ENCODE measurements around the gene PLAA.

Gene PLAA

DNA sequence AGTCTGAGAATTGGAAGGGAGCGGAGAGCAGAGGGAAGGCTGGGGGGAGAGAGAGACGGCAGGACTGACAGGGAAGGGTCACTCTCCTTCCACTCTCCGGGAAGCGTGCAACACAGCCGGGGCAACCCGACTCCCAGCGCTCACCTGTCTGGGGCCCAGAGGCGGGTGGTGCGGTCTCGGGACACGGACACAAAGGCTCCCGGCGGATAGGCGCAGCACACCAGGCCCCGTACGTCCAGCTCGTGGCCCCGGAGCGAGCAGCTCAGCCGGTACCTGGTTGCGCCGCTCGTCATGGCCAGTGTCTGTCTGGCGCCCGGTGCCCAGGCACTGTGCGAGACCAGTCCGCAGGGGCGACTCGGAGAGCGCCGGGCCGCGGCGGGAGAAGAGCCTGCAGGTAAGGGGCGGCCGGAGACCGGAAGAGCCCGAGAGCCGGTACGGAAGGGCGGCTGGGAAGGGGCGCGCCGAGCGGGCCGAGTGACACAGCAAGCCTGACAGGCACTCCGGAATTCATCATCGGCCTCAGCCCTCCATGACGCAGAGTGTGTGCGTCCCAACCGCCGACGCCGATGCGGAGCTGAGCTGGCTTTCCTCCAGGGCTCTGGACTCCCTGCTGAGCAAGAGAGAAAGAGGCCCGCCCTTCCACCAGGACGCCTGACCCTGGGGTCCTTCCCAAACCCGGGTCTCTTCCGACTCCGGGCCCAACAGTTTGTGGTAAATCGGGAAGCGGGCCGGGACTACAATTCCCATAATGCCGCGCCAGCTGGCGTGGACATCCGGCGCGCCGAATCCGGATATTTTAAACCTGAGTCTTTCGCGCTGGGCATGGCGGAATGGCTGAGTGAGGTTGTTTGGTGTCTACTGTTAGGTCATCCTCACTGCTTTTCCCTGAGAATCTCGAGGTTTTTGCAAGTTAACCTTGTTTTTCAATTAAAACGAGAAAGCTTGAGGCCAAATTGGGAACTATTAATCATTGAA lies at the start of gene PLAA:
PLAA (minus strand) TSS at position 490 of the 975 bp plus-strand sequence; CDS start at position 293, 197 bp downstream.
- H3K27ac ChIP-seq (ENCODE audit: low read depth, low read length), result peak within 1 kb of the TSS; percentile 97
- H3K36me3 ChIP-seq (ENCODE audit: control insufficient read depth, insufficient read depth, low read length), result no peaks in the 10 kb centered on the region
- H3K4me1 ChIP-seq (ENCODE audit: control insufficient read depth, insufficient read depth, low read length), result peaks cover 4% of the 10 kb centered on the region
- peak within 1 kb of the TSS; percentile 97 for H3K9ac ChIP-seq (ENCODE audit: low read length)
- H3K4me3 ChIP-seq (ENCODE audit: low read length), result peak within 1 kb of the TSS; percentile 95
- no peaks in the 10 kb centered on the region for H3K27me3 ChIP-seq (ENCODE audit: control insufficient read depth, insufficient read depth, low read length)

DNA sequence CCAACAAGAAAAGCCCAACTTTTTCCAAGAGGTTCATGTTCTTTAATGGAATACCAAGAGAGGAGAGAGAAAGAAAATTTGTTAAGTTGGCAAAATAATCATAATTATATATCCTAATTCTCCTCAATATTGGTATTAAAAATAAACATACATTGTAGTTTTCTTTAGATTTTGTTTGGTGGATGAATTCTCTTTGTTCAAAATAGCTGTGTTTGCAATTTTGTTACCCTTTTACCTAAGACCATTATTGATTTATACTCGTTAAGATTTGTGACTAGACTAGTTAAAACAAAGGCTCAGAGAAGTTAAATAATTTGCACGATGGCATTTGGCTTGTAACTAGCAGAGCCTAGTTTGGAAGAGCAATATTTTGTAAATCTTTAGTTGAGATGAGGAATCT lies 48.8 kb upstream of the PLAA start:
- Histone ChIP-seq H3K4me1 (ENCODE audit: control insufficient read depth, insufficient read depth, low read length) (no peaks in the 10 kb centered on the region), H3K36me3 (ENCODE audit: control insufficient read depth, insufficient read depth, low read length) (peaks cover 3% of the 10 kb centered on the region), H3K4me3 (ENCODE audit: low read length) (no peak overlapping the region), H3K27me3 (ENCODE audit: control insufficient read depth, insufficient read depth, low read length) (no peaks in the 10 kb centered on the region), H3K27ac (ENCODE audit: low read depth, low read length) (no peak overlapping the region), H3K9ac (ENCODE audit: low read length) (no peak overlapping the region)

DNA sequence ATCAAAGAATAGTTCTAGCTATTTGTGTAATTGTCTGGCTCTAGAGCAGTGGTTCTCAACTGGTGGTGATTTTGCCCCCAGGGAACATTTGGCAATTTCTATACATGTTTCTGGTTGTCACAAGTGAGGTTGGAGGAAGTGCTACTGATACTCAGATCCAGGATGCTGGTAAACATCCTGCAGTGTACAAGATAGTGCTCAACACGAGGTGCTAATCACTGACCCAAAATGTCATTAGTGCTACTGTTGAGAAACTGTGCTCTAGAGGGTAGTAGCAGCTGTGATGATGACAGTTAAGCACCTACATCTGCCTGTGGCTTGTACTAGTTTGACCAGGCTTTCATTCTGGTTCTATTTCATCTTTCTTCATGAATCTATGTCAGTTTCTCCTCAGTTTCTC lies 36.3 kb upstream of the PLAA start:
- Histone ChIP-seq H3K4me3 (ENCODE audit: low read length) (no peak overlapping the region), H3K27ac (ENCODE audit: low read depth, low read length) (no peak overlapping the region), H3K4me1 (ENCODE audit: control insufficient read depth, insufficient read depth, low read length) (no peaks in the 10 kb centered on the region), H3K27me3 (ENCODE audit: control insufficient read depth, insufficient read depth, low read length) (no peaks in the 10 kb centered on the region), H3K9ac (ENCODE audit: low read length) (no peak overlapping the region), H3K36me3 (ENCODE audit: control insufficient read depth, insufficient read depth, low read length) (peaks cover 5% of the 10 kb centered on the region)

DNA sequence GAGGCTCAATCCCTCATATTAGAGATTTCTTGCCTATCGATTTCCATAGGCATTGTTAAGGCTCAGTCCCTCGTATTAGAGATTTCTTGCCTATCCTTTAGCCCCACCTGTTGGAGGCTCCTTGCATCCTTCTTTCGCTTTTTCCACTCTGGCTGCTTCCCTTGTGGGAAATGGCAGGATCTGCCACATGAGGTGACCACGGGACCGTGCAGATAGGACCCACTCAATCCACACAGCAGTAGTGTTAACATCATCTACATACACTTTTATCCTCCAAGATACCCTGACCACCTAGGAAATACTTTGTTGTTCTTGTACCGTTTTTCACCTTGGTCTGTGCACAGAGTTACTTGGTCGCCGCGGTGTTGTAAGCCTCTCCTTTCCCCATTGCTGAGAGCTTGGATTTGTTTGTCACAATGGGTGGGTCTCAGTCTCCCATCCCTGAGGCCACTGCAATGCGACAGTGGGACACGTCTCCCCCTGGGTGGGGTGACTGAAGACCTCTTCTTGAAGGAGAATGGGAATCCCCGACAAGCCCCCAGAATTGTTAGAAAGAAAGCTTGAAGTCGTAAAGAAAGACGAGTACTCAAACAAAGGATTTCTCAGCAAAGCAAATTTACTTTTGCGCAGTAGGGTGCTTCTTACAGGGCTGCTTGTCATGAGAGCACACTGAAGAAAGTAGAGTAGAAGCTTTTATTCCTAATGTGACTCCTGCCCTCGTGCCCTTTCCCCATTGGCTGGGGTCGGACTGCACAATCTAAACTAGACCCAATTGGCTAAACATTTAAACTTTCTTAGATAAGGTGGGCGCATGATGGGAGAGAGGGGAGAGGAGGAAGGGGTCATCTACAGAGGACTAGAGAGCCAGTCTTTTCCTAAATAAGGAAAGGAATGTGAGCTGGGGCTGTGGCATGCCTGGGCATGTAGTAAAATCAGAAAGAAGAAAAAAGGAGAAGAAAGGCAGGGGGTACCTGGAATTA lies 29.0 kb upstream of the PLAA start:
- Histone ChIP-seq H3K36me3 (ENCODE audit: control insufficient read depth, insufficient read depth, low read length) (no peaks in the 10 kb centered on the region), H3K27ac (ENCODE audit: low read depth, low read length) (no peak overlapping the region), H3K4me3 (ENCODE audit: low read length) (no peak overlapping the region), H3K4me1 (ENCODE audit: control insufficient read depth, insufficient read depth, low read length) (no peaks in the 10 kb centered on the region), H3K9ac (ENCODE audit: low read length) (no peak overlapping the region), H3K27me3 (ENCODE audit: control insufficient read depth, insufficient read depth, low read length) (no peaks in the 10 kb centered on the region)

DNA sequence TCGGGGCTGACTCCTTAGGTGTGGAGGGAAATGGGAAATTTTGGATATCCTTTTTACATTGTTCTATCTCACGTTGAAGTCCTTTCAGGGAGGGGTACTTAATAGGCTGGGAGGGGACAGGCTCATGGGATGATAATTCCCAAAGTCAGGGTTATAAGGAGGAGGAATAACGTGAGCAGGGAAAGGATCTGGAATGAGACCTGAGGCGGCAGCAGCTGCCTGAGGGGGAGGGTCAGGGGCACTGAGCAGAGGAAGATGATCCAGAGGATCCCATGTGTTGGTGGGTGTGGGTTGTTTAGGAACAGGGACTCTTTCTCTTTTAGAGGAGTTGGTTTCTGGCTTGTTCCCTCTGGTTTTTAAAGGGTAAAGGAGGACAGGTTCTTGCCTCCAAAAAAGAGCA lies 27.9 kb upstream of the PLAA start:
- Histone ChIP-seq H3K27ac (ENCODE audit: low read depth, low read length) (no peak overlapping the region), H3K4me1 (ENCODE audit: control insufficient read depth, insufficient read depth, low read length) (no peaks in the 10 kb centered on the region), H3K4me3 (ENCODE audit: low read length) (no peak overlapping the region), H3K9ac (ENCODE audit: low read length) (no peak overlapping the region), H3K36me3 (ENCODE audit: control insufficient read depth, insufficient read depth, low read length) (no peaks in the 10 kb centered on the region), H3K27me3 (ENCODE audit: control insufficient read depth, insufficient read depth, low read length) (no peaks in the 10 kb centered on the region)

DNA sequence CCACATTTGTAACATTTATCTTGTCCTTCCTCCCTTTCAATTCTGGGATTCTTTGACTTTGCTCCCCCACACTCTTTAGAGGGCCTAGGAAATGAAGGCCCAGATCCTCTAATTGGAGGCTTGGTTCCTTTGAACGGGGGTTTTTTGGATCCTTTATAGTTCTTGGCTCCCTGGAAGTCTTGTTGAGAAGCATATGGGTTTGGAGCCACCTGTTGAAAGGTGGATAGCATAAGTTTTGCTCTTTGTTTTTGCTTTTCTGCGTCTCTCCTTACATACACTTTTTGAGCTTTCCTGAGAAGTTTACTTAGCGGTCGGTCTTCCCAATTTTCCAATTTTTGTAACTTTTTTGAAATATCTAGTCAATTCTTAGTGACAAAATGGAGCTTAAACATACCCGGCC lies 26.9 kb upstream of the PLAA start:
- Histone ChIP-seq H3K27me3 (ENCODE audit: control insufficient read depth, insufficient read depth, low read length) (no peaks in the 10 kb centered on the region), H3K4me1 (ENCODE audit: control insufficient read depth, insufficient read depth, low read length) (no peaks in the 10 kb centered on the region), H3K4me3 (ENCODE audit: low read length) (no peak overlapping the region), H3K36me3 (ENCODE audit: control insufficient read depth, insufficient read depth, low read length) (no peaks in the 10 kb centered on the region), H3K27ac (ENCODE audit: low read depth, low read length) (no peak overlapping the region), H3K9ac (ENCODE audit: low read length) (no peak overlapping the region)

DNA sequence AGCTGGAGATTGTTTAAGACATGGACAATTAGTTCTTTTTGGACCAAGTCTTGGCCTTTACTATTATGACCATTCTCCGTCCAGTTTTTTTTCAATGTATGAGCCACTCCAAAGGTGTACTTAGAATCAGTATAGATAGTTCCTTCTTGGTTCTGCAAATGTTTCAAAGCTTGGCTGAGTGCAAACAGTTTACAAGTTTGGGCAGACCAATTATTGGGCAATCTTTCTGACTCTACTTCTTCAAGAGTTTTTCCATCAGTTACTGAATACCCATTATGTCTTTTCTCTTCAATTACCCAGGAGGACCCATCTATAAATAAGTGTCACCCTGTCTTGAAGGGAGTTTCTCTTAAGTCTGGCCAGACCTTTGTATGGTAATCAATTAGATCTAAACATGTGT lies 24.7 kb upstream of the PLAA start:
- H3K4me3 ChIP-seq (ENCODE audit: low read length), result no peak overlapping the region
- no peaks in the 10 kb centered on the region for H3K4me1 ChIP-seq (ENCODE audit: control insufficient read depth, insufficient read depth, low read length)
- no peak overlapping the region for H3K27ac ChIP-seq (ENCODE audit: low read depth, low read length)
- H3K27me3 ChIP-seq (ENCODE audit: control insufficient read depth, insufficient read depth, low read length), result no peaks in the 10 kb centered on the region
- H3K36me3 ChIP-seq (ENCODE audit: control insufficient read depth, insufficient read depth, low read length), result no peaks in the 10 kb centered on the region
- H3K9ac ChIP-seq (ENCODE audit: low read length), result no peak overlapping the region

DNA sequence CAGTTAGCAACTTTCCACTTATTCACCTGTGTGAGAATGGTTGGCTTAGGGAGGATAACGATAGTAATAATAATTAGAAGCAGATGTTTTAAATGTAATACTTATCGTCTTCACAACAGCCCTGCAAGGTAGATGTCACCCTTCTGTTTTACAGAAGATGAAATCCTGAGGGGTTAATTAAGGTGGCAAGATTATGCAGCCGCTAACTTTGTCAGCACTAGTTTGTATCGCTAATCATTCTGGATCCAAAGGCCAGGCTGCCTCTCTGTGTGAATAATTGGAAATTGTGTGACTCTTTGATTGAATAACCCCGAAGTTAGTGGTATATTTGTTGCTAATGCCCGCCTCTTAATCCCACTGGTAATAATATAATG lies 9.8 kb upstream of the PLAA start:
- H3K9ac ChIP-seq (ENCODE audit: low read length), result peak overlapping the region; percentile 63
- H3K36me3 ChIP-seq (ENCODE audit: control insufficient read depth, insufficient read depth, low read length), result no peaks in the 10 kb centered on the region
- peak overlapping the region; percentile 72 for H3K4me3 ChIP-seq (ENCODE audit: low read length)
- H3K27me3 ChIP-seq (ENCODE audit: control insufficient read depth, insufficient read depth, low read length), result no peaks in the 10 kb centered on the region
- H3K27ac ChIP-seq (ENCODE audit: low read depth, low read length), result peak overlapping the region; percentile 84
- no peaks in the 10 kb centered on the region for H3K4me1 ChIP-seq (ENCODE audit: control insufficient read depth, insufficient read depth, low read length)

DNA sequence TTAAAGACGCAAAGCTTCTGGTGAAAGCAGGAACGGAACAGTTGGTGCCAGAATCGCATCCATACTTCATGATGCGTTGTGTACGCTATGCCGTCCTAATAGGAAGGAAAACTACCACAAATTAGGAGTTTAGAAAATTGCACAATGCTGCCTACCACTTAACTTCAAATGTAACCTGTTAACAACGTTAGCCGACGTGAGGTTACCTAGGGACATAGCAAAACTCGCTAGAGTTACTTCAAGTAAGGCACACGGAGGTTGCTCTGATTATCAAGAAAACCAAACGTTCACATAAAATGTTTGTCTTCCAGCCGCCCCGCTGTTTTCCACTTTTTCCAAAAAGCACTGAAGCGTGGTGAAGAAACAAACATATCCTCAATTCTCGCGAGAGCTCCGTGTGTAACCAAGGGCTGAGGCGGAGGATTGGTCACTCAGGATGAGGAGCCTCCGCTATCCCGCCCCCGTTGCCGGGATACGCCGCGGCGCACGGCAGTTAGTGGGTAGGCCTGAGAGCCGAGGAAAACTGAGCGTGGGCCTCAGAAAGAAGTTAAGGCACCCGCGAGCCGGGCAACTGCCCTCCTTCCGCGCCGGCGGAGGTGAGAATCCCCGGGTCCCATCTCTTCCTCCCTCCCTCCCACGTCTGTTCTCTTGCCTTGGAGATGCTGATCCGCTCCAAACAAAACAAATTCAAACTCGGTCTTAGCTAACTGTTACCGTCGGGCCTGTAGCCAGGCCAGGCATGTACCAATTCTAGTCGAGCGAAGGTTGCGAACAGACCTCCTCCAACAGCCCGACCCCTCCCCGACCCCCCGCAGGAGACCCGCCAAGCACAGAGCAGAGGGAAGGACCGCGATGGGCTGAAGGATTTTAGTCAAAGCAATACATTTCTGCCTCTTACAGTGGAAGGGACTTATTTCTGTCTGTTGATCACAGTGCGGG lies 9.1 kb upstream of the PLAA start, which contains the start of gene IFT74:
IFT74 (plus strand) TSS at position 492 of the 939 bp plus-strand sequence. CDS start 5,556 bp downstream, outside the sequence.
- Histone ChIP-seq H3K36me3 (ENCODE audit: control insufficient read depth, insufficient read depth, low read length) (no peaks in the 10 kb centered on the region), H3K9ac (ENCODE audit: low read length) (peak within 1 kb of the TSS; percentile 76), H3K27ac (ENCODE audit: low read depth, low read length) (peak within 1 kb of the TSS; percentile 84), H3K4me3 (ENCODE audit: low read length) (peak within 1 kb of the TSS; percentile 72), H3K4me1 (ENCODE audit: control insufficient read depth, insufficient read depth, low read length) (no peaks in the 10 kb centered on the region), H3K27me3 (ENCODE audit: control insufficient read depth, insufficient read depth, low read length) (no peaks in the 10 kb centered on the region)

DNA sequence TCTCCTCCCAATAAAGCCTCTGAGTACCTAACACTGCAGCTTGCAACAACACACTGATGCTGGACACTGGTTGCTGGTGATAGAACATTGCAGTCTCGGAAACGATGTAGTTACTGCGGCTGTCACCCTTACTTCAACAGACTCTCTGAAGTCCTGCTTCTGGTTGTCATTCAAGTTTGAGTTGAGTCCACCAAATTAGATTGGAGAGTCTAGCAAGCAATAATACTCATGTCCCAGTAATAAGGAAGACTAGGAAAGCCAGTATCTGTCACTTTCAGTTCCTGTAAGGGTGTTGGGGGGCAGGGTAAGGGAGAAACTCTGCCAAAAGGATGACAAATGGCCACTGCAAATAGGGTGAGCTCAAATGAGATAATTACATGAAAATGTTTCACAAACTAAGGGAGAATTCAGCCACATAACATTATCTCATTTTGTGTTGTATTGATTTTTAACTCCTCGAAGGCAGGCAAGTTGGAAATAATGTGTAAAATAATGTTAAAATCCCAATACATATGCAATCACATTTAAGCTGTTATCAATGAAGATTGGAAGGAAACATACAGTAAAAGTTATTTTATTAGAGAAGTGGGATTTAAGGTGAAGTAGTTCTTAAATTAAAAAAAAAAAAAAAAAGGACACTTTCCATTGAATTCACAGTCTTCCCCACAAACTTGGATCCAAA lies 8.3 kb upstream of the PLAA start:
- Histone ChIP-seq H3K27ac (ENCODE audit: low read depth, low read length) (peak overlapping the region; percentile 84), H3K4me1 (ENCODE audit: control insufficient read depth, insufficient read depth, low read length) (no peaks in the 10 kb centered on the region), H3K9ac (ENCODE audit: low read length) (no peak overlapping the region), H3K4me3 (ENCODE audit: low read length) (peak overlapping the region; percentile 72), H3K36me3 (ENCODE audit: control insufficient read depth, insufficient read depth, low read length) (no peaks in the 10 kb centered on the region), H3K27me3 (ENCODE audit: control insufficient read depth, insufficient read depth, low read length) (no peaks in the 10 kb centered on the region)

DNA sequence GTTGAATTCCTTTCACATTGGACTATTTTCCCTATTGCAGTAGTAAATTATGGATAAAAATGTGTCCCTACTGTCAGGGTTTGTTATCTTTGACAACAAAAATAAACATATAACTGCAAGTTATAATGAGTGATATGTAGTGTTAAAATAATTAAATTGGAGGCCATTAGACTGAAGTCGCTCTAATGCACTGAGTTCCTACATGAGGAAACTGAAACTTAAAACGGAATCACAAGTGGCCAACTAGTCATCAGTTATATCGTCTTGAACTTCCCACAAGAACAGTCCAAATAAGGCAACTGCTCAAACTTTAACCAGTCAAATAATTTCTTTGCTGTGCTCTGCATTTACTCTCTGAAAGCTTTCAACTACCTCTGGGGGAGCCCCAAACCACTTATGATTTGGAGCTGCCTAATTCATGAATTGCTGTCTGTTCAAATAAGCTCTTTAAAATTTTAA lies 7.0 kb upstream of the PLAA start:
- Histone ChIP-seq H3K4me3 (ENCODE audit: low read length) (no peak overlapping the region), H3K27me3 (ENCODE audit: control insufficient read depth, insufficient read depth, low read length) (no peaks in the 10 kb centered on the region), H3K9ac (ENCODE audit: low read length) (no peak overlapping the region), H3K36me3 (ENCODE audit: control insufficient read depth, insufficient read depth, low read length) (no peaks in the 10 kb centered on the region), H3K27ac (ENCODE audit: low read depth, low read length) (no peak overlapping the region), H3K4me1 (ENCODE audit: control insufficient read depth, insufficient read depth, low read length) (no peaks in the 10 kb centered on the region)
